ENCODE results near the gene ADCK2. TPM values are rescaled to one million over a fixed set of nuclear protein-coding genes. Genes with fewer than 3 reads are reported as not detected.
"Not testable (repeated sequence)": the region's sequence is repeated elsewhere in the genome, so short reads cannot be mapped to it uniquely, and the experiment has no call there.

Gene ADCK2
- total and polyA plus RNA-seq, 9 of the 15 experiments (the other 6 are each of a cell fraction or from before 2014, with no cell fraction given) = 0.08 to 14.3 (median 9.7) TPM

GRCh38 chr7:140643416-140643815 is 29.3 kb upstream of the ADCK2 start (continued):
- TF ChIP-seq FOXP4 (CRISPR knock-in tag; IDR thresholded peaks at IDR 0.05; ENCODE audit: borderline replicate concordance) (no peak), TAF7 (tag; IDR thresholded peaks at IDR 0.05) (no peak), ELF4 (CRISPR knock-in tag; IDR thresholded peaks at IDR 0.05) (no peak)
- TF ChIP-seq, protein P1, sequence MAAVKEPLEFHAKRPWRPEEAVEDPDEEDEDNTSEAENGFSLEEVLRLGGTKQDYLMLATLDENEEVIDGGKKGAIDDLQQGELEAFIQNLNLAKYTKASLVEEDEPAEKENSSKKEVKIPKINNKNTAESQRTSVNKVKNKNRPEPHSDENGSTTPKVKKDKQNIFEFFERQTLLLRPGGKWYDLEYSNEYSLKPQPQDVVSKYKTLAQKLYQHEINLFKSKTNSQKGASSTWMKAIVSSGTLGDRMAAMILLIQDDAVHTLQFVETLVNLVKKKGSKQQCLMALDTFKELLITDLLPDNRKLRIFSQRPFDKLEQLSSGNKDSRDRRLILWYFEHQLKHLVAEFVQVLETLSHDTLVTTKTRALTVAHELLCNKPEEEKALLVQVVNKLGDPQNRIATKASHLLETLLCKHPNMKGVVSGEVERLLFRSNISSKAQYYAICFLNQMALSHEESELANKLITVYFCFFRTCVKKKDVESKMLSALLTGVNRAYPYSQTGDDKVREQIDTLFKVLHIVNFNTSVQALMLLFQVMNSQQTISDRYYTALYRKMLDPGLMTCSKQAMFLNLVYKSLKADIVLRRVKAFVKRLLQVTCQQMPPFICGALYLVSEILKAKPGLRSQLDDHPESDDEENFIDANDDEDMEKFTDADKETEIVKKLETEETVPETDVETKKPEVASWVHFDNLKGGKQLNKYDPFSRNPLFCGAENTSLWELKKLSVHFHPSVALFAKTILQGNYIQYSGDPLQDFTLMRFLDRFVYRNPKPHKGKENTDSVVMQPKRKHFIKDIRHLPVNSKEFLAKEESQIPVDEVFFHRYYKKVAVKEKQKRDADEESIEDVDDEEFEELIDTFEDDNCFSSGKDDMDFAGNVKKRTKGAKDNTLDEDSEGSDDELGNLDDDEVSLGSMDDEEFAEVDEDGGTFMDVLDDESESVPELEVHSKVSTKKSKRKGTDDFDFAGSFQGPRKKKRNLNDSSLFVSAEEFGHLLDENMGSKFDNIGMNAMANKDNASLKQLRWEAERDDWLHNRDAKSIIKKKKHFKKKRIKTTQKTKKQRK (IDR thresholded peaks at IDR 0.05; ENCODE audit: borderline replicate concordance, low read depth, low read length) = no peak
- TF ChIP-seq, protein P2, sequence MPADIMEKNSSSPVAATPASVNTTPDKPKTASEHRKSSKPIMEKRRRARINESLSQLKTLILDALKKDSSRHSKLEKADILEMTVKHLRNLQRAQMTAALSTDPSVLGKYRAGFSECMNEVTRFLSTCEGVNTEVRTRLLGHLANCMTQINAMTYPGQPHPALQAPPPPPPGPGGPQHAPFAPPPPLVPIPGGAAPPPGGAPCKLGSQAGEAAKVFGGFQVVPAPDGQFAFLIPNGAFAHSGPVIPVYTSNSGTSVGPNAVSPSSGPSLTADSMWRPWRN (IDR thresholded peaks at IDR 0.05; ENCODE audit: low read depth) = no peak

GRCh38 chr7:140644761-140645160 is 28.0 kb upstream of the ADCK2 start:
- CTCF ChIA-PET (ENCODE audit: low intra/inter-chr PET ratio); H3K9me3 ChIP-seq (replicated peaks; ENCODE audit: control insufficient read depth, insufficient read depth, low read depth, low read length); H3K27ac ChIP-seq (ENCODE audit: extremely low read depth, low read depth, low read length); H3K4me3 ChIP-seq; H3K36me3 ChIP-seq (ENCODE audit: control insufficient read depth, insufficient read depth, low read length); DNase-seq (ENCODE audit: extremely low read depth in 1 of 4, low spot score in 3 of 4); BruUV-seq (replicated peaks); intact Hi-C loops (cut with micrococcal nuclease); H3K9me1 ChIP-seq (ENCODE audit: control insufficient read depth, insufficient read depth, low read length); H3K79me2 ChIP-seq (ENCODE audit: control insufficient read depth, insufficient read depth, low read length); H2AFZ ChIP-seq (ENCODE audit: low read depth, low read length); H3K9ac ChIP-seq (ENCODE audit: insufficient read depth in 1 of 2, low read depth in 2 of 2, low read length in 2 of 2); H3K4me2 ChIP-seq (ENCODE audit: insufficient read depth, low read length); ATAC-seq; FAIRE-seq: not testable (repeated sequence)
- WGBS (ENCODE audit: insufficient coverage, low coverage, missing lambda C conversion rate) = under 1% methylated on average over 13 of the region's 13 CpGs
- peaks cover 37 to 77% of the 10 kb centered on the region in 2 experiments for H3K27me3 ChIP-seq (ENCODE audit: control insufficient read depth in 2 of 2, insufficient read depth in 2 of 2, low read length in 2 of 2)
- POLR2A ChIA-PET = interaction anchor here (0.6 to 0.9 kb wide), 4 partner anchors 9 to 166 kb away, joined by 3 read pairs; no protein-coding TSS in a partner anchor
- peaks cover 14% of the 10 kb centered on the region for H4K20me1 ChIP-seq (replicated peaks; ENCODE audit: control insufficient read depth, insufficient read depth, low read length)
- in situ Hi-C loops (cut with MboI) = loop anchor here (5.0 kb wide), 1 partner anchor 122 kb away; no protein-coding TSS in a partner anchor
- H3K4me1 ChIP-seq (replicated peaks in 1 of 2; ENCODE audit: control insufficient read depth in 2 of 2, insufficient read depth in 2 of 2, low read length in 2 of 2) = peaks cover 0 to 15% of the 10 kb centered on the region in 2 experiments; a peak in 2 of 5 replicates
